GM19193 (cell line): ENCODE measurements around the gene PLEKHA6.

Experiments used
- POLR2A ChIP-seq: IDR thresholded peaks from 4 replicates; pipeline ENCODE4 v1.6.1; 2011; ENCODE audit not compliant: insufficient read depth, insufficient read length; ENCODE audit errors: extremely low read depth

PLEKHA6 gene

GRCh38 chr1:204350857-204351573 lies 8.7 kb downstream of the PLEKHA6 start:
- no peak for TF ChIP-seq POLR2A

- no peak for TF ChIP-seq POLR2A
Observed at GRCh38 chr1:204350312-204350711, 9.4 kb downstream of the PLEKHA6 start.

DNA sequence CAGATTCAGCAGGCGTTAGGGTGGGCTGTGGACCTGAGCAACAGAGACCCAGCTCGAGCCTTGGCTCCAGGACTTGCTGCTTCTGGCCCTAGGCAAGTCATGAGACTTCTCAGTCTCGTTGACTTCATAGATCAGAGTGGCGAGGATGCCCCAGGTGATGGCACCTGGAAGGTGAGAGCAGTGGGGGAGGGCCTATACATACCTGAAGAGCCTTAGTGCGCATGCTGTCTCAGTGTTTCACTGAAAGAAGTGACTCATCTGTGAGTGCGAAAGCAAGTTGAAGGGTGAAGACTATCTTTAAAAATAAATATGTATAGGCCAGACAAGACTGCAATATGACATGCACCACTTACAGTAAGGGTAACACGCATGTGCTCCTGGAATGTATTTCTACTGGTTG lies 10.1 kb downstream of the PLEKHA6 start:
- no peak for TF ChIP-seq POLR2A

- TF ChIP-seq POLR2A, result no peak
Observed at GRCh38 chr1:204348722-204349121, 11.0 kb downstream of the PLEKHA6 start.

- no peak for TF ChIP-seq POLR2A
Observed at GRCh38 chr1:204348242-204348641, 11.5 kb downstream of the PLEKHA6 start.

GRCh38 chr1:204345941-204346645 lies 13.6 kb downstream of the PLEKHA6 start:
- TF ChIP-seq POLR2A, result no peak

GRCh38 chr1:204345438-204345841 lies 14.3 kb downstream of the PLEKHA6 start:
- TF ChIP-seq POLR2A, result no peak

- TF ChIP-seq POLR2A, result no peak
Observed at GRCh38 chr1:204344665-204345355, 14.9 kb downstream of the PLEKHA6 start.

GRCh38 chr1:204343802-204344201 lies 15.9 kb downstream of the PLEKHA6 start:
- TF ChIP-seq POLR2A, result no peak

DNA sequence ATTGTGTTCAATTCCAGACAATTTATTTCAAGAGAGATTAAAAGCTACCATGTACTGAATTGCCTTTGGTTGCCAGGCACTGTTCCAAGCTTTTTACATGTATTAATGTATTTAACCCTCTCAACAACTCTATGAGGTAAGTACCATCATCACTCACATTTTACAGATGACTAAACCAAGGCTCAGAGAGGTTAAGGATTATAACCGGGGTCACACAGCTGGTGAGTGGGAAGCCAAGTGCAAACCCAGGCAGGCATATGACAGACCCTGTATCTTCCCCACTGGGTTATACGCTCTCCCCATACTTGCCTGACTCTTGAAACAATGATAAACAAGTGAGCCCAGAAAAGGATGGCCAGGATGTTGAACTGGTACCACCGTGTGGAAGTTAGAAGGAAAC lies 16.5 kb downstream of the PLEKHA6 start:
- no peak for TF ChIP-seq POLR2A

DNA sequence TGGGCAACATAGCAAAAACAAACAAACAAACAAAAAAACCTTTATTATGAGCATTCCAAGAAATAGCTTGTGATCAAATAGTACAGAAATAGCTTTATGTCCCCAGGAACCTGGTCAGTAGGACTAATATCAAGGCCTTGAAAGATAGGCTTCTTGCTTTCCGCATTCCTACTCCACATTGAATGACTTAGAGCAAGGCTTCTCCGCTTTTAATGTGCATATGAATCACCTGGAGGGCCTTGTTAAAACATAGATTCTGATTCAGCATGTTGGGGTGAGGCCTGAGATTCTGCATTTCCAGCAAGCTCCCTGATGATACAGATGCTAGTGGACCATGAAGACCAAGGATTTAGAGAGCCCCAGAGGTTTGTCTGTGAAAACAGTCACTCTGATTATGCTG lies 17.4 kb downstream of the PLEKHA6 start:
- TF ChIP-seq POLR2A, result no peak

- no peak for TF ChIP-seq POLR2A
Observed at GRCh38 chr1:204341380-204341779, 18.3 kb downstream of the PLEKHA6 start.

- TF ChIP-seq POLR2A, result no peak
Observed at GRCh38 chr1:204340081-204340889, 19.4 kb downstream of the PLEKHA6 start.

DNA sequence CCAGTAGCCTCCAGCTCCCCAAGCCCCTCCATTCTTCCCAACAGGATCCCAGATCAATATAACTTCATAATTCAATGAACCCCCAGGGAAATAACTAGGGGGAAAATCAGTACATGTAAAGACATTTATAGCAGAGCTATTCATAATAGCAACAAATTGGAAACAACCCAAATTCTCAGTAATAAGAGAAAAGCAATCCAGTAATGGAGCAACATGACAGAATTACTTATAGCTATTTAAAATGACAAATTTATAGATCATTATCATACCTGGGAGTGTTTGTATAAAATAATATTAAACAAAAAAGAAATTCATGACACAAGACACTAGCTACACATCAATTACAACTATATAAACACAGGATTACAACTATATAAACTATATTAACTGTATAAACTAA lies 20.2 kb downstream of the PLEKHA6 start:
- no peak for TF ChIP-seq POLR2A

DNA sequence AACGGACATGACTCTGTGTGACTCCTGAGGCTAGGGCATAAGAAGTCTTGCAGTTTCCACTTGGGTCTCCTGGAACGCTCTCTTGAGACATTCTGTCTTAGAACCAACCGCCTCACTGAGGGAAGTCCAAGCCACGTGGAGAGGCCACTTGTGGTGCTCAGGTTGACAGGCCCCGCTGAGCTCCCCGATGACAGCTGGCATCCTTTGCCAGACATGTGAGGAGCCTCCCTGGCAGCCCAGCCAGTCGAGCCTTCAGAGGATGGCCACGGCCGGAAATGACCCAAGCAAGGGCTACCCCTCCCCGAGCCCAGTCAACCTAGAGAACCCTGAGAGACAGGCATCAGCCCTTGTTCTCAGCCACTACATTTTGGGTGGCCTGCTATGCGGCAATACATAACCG lies 20.7 kb downstream of the PLEKHA6 start:
- no peak for TF ChIP-seq POLR2A
